SK-N-SH treated with all-trans-retinoic acid at 6 μM for 48 hours (cell line): Measurements from ENCODE around the gene ANKMY2.

ENCODE experiments used
- ATAC-seq: fragments of 200-7000 bp; cut with Tn5 transposase; 3 replicates; pipeline ENCODE4 v1.9.1; 2020; ENCODE audit warnings: mild to moderate bottlenecking, moderate library complexity
- ARNTL ChIP-seq: fragments of 450-650 bp; formaldehyde crosslinking; IDR thresholded peaks from 2 replicates; pipeline ENCODE4 v1.5.0; 2020; ENCODE audit warnings: low read depth, mild to moderate bottlenecking, moderate library complexity, borderline replicate concordance
- BACH2 ChIP-seq: fragments of 250-450 bp; sonication (Bioruptor Pico); IDR thresholded peaks from 2 replicates; pipeline ENCODE4 v1.9.0; 2021; ENCODE audit warnings: mild to moderate bottlenecking, borderline replicate concordance
- CREB5 ChIP-seq: fragments of 250-450 bp; sonication (Bioruptor Pico); IDR thresholded peaks from 2 replicates; pipeline ENCODE4 v1.5.1; 2020; ENCODE audit warnings: low read depth, mild to moderate bottlenecking, moderate library complexity
- CSDC2 ChIP-seq: fragments of 250-450 bp; sonication (Bioruptor Pico); IDR thresholded peaks from 2 replicates; pipeline ENCODE4 v1.5.0; 2020; ENCODE audit warnings: mild to moderate bottlenecking, moderate library complexity
- CSRNP3 ChIP-seq: fragments of 250-450 bp; sonication (Bioruptor Pico); IDR thresholded peaks from 2 replicates; pipeline ENCODE4 v1.5.1; 2021; ENCODE audit warnings: mild to moderate bottlenecking, moderate library complexity
- ESRRG ChIP-seq: fragments of 250-450 bp; sonication (Bioruptor Pico); IDR thresholded peaks from 2 replicates; pipeline ENCODE4 v1.6.1; 2021; ENCODE audit warnings: mild to moderate bottlenecking
- GLIS3 ChIP-seq: fragments of 250-450 bp; sonication (Bioruptor Pico); IDR thresholded peaks from 2 replicates; pipeline ENCODE4 v1.5.0; 2020; ENCODE audit warnings: mild to moderate bottlenecking, moderate library complexity
- ISL1 ChIP-seq: fragments of 250-450 bp; sonication (Bioruptor Pico); IDR thresholded peaks from 2 replicates; pipeline ENCODE4 v2.1.2; 2022; ENCODE audit warnings: mild to moderate bottlenecking, moderate library complexity
- OSR1 ChIP-seq: fragments of 250-450 bp; sonication (Bioruptor Pico); IDR thresholded peaks from 2 replicates; pipeline ENCODE4 v1.8.0; 2022; ENCODE audit warnings: moderate library complexity, mild to moderate bottlenecking, inconsistent platforms
- PPARA ChIP-seq: fragments of 250-450 bp; sonication (Bioruptor Pico); IDR thresholded peaks from 2 replicates; pipeline ENCODE4 v1.5.0; 2020; ENCODE audit warnings: mild to moderate bottlenecking, borderline replicate concordance
- RARB ChIP-seq: fragments of 250-450 bp; sonication (Bioruptor Pico); IDR thresholded peaks from 2 replicates; pipeline ENCODE4 v1.8.0; 2021; ENCODE audit warnings: mild to moderate bottlenecking, moderate library complexity
- SNAI2 ChIP-seq: fragments of 250-450 bp; sonication (Bioruptor Pico); IDR thresholded peaks from 2 replicates; pipeline ENCODE4 v1.5.0; 2020; ENCODE audit warnings: mild to moderate bottlenecking, moderate library complexity
- TCF4 ChIP-seq: fragments of 250-450 bp; sonication (Bioruptor Pico); IDR thresholded peaks from 2 replicates; pipeline ENCODE4 v1.8.0; 2021; ENCODE audit warnings: mild to moderate bottlenecking, moderate library complexity, borderline replicate concordance
- TOX ChIP-seq: fragments of 250-450 bp; sonication (Bioruptor Pico); IDR thresholded peaks from 2 replicates; pipeline ENCODE4 v1.8.0; 2021; ENCODE audit warnings: mild to moderate bottlenecking, moderate library complexity, borderline replicate concordance
- TSHZ2 ChIP-seq: fragments of 250-450 bp; sonication (Bioruptor Pico); IDR thresholded peaks from 2 replicates; pipeline ENCODE4 v1.5.0; 2020; ENCODE audit warnings: mild to moderate bottlenecking, moderate library complexity
- ZC3H10 ChIP-seq: fragments of 250-450 bp; sonication (Bioruptor Pico); IDR thresholded peaks from 2 replicates; pipeline ENCODE4 v1.5.1; 2021; ENCODE audit warnings: mild to moderate bottlenecking, moderate library complexity
- ZFP3 ChIP-seq: fragments of 250-450 bp; sonication (Bioruptor Pico); IDR thresholded peaks from 2 replicates; pipeline ENCODE4 v1.5.0; 2020; ENCODE audit warnings: mild to moderate bottlenecking, moderate library complexity
- ZFP30 ChIP-seq: fragments of 450-650 bp; formaldehyde crosslinking; IDR thresholded peaks from 2 replicates; pipeline ENCODE4 v1.5.0; 2022; ENCODE audit warnings: mild to moderate bottlenecking, moderate library complexity
- ZNF70 ChIP-seq: fragments of 450-650 bp; formaldehyde crosslinking; IDR thresholded peaks from 2 replicates; pipeline ENCODE4 v1.5.0; 2020; ENCODE audit warnings: mild to moderate bottlenecking, moderate library complexity
- TF ChIP-seq, protein P1 (sequence below): fragments of 250-450 bp; sonication (Bioruptor Pico); IDR thresholded peaks from 2 replicates; pipeline ENCODE4 v1.8.0; 2020; ENCODE audit warnings: mild to moderate bottlenecking, moderate library complexity, borderline replicate concordance

The ANKMY2 gene

DNA sequence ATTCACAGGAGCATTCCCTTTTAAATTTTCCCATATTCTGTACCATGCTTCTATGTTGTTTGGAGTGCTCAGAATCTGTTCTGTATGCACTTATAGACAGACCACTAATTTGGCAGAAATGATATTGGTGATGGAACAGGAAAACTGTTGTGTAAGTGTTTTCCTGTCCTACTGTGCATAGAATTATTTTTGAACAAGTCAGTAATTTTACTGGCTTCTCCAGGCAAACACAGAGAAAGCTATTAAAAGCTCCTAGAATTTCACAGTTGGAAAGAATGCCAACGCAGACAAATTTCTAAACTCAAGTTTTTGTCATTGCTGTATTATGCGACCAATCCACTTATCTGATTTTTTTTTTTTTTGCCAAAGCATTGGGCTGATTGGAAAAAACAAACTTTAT lies 55.7 kb downstream of the ANKMY2 start:
- ATAC-seq: no peak
- TF ChIP-seq CSDC2 (CRISPR knock-in tag) (no peak), RARB (CRISPR knock-in tag) (no peak), BACH2 (CRISPR knock-in tag) (no peak), ISL1 (no peak), ZNF70 (no peak), ZFP30 (CRISPR knock-in tag) (no peak), SNAI2 (no peak), TSHZ2 (CRISPR knock-in tag) (no peak), ESRRG (CRISPR knock-in tag) (no peak), ZC3H10 (no peak), OSR1 (CRISPR knock-in tag) (no peak), GLIS3 (CRISPR knock-in tag) (no peak)
- TF ChIP-seq, protein P1, sequence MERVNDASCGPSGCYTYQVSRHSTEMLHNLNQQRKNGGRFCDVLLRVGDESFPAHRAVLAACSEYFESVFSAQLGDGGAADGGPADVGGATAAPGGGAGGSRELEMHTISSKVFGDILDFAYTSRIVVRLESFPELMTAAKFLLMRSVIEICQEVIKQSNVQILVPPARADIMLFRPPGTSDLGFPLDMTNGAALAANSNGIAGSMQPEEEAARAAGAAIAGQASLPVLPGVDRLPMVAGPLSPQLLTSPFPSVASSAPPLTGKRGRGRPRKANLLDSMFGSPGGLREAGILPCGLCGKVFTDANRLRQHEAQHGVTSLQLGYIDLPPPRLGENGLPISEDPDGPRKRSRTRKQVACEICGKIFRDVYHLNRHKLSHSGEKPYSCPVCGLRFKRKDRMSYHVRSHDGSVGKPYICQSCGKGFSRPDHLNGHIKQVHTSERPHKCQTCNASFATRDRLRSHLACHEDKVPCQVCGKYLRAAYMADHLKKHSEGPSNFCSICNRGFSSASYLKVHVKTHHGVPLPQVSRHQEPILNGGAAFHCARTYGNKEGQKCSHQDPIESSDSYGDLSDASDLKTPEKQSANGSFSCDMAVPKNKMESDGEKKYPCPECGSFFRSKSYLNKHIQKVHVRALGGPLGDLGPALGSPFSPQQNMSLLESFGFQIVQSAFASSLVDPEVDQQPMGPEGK (CRISPR knock-in tag): no peak

DNA sequence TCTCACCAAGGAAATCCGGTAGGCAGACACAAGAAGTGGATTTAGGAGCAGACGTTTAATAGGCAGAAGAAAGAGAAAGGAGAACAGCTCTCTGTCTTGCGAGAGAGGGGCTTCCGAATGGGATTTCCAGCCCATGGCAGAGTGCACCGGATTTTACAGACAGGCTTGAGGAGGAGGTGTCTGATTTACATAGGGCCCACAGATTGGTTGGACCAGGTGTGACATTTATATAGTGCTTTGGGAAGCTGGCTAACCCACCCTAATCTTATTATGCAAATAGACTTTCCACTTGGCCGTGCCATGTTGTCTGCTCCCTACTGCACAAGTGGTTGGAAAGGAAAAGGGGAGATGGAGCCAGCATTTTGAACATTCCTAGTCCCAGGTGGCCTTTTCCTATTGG lies 57.8 kb downstream of the ANKMY2 start:
- TF ChIP-seq ZC3H10: no peak
- ATAC-seq: no peak

DNA sequence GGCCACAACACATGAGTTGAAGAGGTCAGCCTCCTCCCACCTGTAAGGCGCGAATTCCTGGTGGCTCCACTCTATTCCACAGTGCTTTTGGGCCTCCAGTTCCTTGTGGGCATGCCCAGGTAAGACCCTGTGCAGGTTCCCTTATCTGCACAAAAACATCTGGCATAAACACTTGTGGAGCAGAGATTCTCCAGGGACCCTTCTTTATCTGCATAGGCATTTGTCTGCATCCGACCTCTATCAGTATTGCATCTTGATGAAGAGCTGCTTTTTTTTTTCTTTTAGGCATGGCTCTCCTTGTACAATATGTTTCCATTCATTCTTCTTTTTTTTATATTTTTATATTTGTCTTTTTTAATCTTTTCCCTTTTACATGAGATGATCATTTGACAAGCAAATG lies 58.4 kb downstream of the ANKMY2 start:
- TF ChIP-seq BACH2 (CRISPR knock-in tag) (no peak), ZNF70 (no peak), RARB (CRISPR knock-in tag) (no peak), ZC3H10 (no peak), TOX (no peak), ARNTL (CRISPR knock-in tag) (no peak), CSDC2 (CRISPR knock-in tag) (no peak), TCF4 (CRISPR knock-in tag) (no peak)
- TF ChIP-seq, all 23 proteins: peak for 0
- ATAC-seq: no peak

DNA sequence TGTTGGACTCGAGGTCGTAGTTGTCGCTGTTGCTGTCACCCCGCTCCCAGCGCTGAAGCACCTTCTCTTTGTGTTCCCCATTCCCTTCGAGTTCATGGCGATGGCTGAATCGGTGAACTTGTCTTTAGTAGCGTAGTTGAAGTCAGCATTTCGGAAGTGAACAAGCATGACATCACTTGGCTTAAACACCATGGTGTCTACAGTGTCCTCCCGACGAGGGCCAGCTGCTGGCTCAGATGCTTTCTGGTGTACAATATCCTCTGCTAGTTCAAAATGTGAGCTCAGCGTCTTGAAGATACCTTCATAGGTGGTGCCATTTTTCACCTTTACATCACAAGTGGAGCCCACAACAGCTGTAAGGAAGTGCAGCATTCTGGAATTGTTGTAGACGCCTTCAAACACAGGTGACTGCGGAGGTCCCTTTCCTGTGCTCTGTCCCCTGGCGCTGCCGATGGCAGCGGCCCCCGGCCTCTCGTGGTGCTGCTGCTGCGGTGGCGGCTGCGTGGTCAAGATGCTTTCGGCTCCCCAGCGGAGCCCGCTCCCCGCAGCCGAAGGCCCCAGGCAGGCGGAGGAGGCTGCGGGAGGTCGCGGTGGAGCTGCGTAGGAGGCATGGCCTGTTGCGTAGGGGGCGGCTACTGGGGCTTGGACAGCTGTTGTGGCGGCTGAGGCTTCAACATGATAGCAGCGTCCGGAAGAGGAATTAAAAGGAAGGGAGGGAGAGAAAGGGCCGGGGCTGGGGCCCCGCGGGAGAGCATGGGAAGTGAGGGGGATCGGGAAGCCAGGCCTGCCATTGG lies 59.3 kb downstream of the ANKMY2 start:
- TF ChIP-seq ISL1 (no peak), CSDC2 (CRISPR knock-in tag) (no peak), CSRNP3 (CRISPR knock-in tag) (no peak), BACH2 (CRISPR knock-in tag) (no peak), SNAI2 (no peak), ZC3H10 (no peak), ZFP30 (CRISPR knock-in tag) (no peak)
- TF ChIP-seq, protein P1 (CRISPR knock-in tag): no peak
- no peak for ATAC-seq

GRCh38 chr7:16585540-16585939 lies 60.0 kb downstream of the ANKMY2 start:
- ATAC-seq: no peak
- no peak for TF ChIP-seq CREB5
- no peak for TF ChIP-seq GLIS3 (CRISPR knock-in tag)
- TF ChIP-seq ZFP3 (CRISPR knock-in tag): no peak
- no peak for TF ChIP-seq TSHZ2 (CRISPR knock-in tag)
- TF ChIP-seq SNAI2: no peak
- no peak for TF ChIP-seq ISL1
- no peak for TF ChIP-seq PPARA (CRISPR knock-in tag)
